ENCODE measurements around the gene SERPINB2.

SERPINB2 gene, protein sequence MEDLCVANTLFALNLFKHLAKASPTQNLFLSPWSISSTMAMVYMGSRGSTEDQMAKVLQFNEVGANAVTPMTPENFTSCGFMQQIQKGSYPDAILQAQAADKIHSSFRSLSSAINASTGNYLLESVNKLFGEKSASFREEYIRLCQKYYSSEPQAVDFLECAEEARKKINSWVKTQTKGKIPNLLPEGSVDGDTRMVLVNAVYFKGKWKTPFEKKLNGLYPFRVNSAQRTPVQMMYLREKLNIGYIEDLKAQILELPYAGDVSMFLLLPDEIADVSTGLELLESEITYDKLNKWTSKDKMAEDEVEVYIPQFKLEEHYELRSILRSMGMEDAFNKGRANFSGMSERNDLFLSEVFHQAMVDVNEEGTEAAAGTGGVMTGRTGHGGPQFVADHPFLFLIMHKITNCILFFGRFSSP

DNA sequence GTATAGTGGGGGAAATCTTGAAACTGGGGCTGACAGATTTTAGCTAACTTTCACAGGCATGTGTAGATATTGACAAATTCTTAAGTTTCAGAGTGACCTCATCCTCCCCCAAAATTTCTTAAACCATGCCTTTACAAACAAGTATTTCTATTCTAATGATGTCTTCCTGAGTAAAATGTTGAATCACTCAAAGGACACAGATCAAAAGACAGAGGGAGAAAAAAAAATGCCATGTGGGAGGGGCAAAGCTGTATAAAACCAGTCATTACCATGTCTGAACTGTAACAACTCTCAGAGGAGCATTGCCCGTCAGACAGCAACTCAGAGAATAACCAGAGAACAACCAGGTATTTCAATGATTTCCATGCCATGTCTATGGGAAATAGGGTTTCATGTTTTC lies at the start of gene SERPINB2:
Gene SERPINB2 (plus strand): TSS at position 282 of the 400 bp plus-strand sequence. CDS start 3,740 bp downstream, outside the sequence.
- in situ Hi-C loops (cut with MboI; ENCODE audit: low sequenced_read_pairs) = loop anchor here (25.0 kb wide), 1 partner anchor 100 kb away; no protein-coding TSS in a partner anchor

DNA sequence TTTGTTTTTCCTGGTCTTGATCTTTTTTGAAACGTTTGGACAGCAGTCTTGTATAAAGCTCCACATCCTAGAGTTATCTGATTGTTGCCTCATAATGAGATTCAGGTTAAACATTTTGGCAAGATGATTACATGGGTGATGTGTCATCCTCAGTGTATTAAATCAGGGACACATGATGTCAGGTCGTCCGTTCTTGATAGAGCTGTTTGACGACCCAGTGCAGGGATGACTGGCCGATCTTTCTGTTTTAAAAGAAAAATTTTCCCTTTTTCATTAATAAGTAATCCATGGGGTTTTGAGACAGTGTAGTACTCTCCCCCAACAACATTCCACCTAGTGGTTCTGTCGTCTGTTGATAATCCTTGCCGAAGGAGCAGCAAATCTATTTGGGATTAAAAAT lies 44.5 kb upstream of the SERPINB2 start:
- in situ Hi-C loops (cut with MboI; ENCODE audit: low sequenced_read_pairs) = no loop called here

DNA sequence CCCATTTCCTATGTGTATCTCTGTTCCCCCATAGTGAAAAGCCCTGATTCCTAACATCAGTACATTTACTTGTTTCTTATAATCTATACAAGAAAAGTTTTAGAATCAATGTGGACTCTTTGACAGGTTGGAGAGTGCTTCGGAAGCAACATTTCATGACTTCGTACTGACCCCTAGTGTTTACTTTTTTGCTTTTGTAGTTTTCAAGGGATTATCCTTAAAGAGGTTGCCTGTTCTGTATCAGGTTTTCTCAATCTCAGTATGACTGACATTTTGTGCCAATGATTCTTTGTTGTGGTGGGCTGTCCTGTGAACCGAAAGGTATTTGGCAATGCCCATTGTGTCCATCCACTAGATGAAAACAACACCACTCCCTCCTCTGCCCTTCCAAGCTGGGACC lies 43.3 kb upstream of the SERPINB2 start:
- in situ Hi-C loops (cut with MboI; ENCODE audit: low sequenced_read_pairs) = no loop called here

DNA sequence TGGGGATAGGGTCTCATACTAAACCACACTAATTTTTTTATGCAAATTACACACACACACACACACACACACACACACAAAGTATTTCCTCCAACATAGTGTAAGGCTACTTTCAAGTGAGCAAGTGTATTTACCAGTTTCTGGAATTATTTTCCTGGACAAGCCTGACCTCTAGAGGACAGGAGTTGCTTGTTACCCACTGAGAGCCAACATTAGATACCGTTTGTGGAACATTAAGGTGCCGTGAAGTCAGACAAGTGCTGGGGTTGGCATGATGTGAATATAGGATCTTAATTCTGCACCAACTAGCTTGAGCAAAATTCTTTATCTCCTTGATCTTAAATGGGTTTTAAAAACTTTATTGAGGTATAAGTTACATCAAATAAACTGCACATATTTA lies 39.3 kb upstream of the SERPINB2 start:
- in situ Hi-C loops (cut with MboI; ENCODE audit: low sequenced_read_pairs) = no loop called here

DNA sequence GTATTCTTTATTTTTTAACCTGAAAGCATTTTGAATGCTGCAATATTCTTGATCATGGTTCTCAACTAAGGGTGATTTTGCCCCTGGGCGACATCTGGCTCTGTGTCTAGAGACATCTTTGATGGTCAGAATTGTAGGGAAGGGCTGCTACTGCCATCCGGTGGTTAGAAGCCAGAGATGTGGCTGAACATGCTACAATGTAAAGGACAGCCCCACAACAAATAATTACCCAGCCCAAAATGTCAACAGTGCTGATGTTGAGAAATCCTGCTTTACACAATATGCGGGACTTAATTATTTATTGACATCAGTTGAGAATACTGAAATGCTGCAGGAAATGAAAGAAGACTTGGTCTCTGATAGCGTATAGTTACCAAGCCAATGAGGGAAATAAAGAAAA lies 37.5 kb upstream of the SERPINB2 start:
- in situ Hi-C loops (cut with MboI; ENCODE audit: low sequenced_read_pairs) = loop anchor here (10.0 to 25.0 kb wide), 2 partner anchors 325 to 838 kb away; no protein-coding TSS in a partner anchor

DNA sequence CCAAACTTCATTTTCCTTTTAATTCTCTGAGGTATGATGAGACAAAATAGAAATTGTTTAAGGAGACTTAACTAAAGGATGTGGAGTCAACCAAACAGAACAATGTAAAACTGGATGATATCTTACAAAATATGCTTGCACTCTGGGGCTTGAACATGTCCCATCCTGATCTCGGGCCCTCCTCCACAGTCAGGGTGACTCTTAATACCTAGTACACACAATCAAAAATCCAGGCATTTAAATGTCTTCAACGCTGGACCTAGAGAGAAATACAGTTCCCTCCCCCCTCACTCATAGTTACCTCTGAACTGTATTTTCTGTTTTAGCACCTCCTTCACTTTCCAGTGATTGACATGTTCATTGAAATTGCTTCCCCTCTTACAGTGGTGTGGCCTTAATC lies 36.9 kb upstream of the SERPINB2 start:
- in situ Hi-C loops (cut with MboI; ENCODE audit: low sequenced_read_pairs) = loop anchor here (10.0 to 25.0 kb wide), 2 partner anchors 326 to 838 kb away; no protein-coding TSS in a partner anchor

DNA sequence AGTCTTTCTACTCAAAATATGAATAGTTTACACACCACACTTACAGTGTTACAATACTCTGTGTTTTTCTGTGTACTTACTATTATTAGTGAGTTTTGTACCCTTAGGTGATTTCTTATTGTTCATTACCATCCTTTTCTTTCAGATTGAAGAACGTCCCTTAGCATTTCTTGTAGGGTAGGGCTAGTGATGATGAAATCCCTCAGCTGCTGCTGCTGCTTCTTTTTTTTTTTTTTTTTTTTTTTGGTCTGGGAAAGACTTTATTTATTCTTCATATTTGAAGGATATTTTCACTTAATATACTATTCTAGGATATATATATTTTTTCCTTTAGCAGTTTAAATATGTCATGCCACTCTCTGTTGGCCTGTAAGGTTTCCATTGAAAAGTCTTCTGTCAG lies 29.0 kb upstream of the SERPINB2 start:
- in situ Hi-C loops (cut with MboI; ENCODE audit: low sequenced_read_pairs) = loop anchor here (10.0 to 25.0 kb wide), 2 partner anchors 334 to 846 kb away; no protein-coding TSS in a partner anchor

DNA sequence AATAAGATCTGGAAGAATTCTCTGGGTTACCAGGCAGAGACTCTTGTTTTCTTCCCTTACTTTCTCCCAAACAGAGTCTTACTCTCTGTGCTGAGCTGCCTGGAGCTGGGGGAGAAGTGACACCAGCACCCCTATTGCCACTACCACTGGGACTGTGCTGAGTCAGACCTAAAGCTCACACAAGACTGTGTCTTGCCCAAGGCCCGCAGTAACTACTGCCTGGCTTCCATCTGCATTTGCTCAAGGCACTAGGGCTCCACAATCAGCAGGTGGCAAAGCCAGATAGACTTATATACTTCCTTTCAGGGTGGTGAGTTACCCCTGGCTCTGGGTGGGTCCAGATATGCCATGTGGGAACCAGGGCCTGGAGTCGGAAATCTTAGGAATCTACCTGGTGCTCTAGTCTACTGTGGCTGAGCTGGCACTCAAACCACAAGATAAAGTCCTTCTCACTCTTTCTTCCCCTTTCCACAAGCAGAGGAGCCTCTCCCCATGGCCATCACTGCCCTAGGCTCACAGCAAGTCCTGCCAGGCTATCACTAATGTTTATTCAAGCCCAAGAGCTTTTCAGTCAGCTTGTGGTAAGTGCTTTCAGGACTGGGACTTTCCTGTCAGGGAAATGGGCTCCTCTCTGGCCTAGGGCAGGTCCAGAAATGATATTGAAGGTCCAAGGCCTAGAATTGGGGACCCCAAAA lies 27.6 kb upstream of the SERPINB2 start:
- in situ Hi-C loops (cut with MboI; ENCODE audit: low sequenced_read_pairs) = loop anchor here (10.0 to 25.0 kb wide), 2 partner anchors 335 to 848 kb away; no protein-coding TSS in a partner anchor

DNA sequence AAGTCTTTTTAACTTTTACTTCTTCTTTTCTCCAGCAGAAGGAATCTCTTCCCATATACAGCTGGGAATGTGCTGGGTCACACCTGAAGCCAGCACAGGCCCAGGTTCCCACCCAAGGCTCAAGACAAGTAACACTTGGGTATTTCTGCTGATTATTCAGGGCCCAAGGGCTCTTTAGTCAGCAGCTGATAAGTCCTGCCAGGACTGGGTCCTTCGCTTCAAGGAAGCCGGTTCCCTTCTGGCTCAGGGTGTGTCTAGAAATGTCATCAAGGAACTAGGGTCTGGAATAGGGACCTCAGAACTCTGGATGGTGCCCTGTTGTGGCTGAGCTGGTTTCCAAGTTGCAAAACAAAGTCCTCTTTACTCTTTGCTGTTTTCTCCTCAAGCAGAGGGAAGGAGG lies 27.0 kb upstream of the SERPINB2 start:
- in situ Hi-C loops (cut with MboI; ENCODE audit: low sequenced_read_pairs) = loop anchor here (25.0 kb wide), 1 partner anchor 848 kb away; no protein-coding TSS in a partner anchor

DNA sequence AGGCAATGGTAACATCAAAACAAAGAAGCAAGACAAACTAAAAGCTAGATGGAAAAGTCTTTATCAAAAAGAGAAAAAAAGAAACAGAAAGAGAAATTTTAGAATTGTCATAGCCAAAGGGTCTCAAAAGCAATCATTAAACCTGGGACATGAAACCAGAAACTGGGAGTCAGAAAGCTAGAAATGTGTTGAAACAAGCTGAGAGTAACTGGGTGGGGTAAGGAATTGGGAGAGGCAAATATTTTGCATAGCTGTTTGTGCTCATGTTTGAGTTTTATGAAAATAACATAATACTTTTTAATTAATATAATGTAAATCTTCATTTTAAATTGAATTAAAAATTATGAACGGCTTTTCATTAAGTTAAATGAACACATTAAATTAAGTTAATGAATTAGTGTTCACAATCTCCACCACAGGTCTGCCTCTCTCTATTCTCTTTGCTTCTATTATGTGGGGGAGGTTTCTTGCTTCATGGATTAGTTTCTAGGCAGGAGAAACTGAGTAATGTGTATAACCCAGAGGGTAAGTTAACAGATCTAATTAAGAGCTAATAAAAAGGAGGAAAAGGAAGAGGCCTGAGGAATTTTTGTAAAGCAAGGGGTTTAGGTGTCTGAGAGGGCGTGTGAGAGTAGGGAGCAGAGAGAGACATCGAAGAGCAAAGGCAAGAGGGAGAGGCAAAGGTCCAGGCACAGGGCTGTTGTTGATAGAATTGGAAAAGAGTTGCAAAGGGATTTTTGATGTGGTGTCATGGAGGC lies 20.0 kb upstream of the SERPINB2 start:
- in situ Hi-C loops (cut with MboI; ENCODE audit: low sequenced_read_pairs) = loop anchor here (25.0 kb wide), 1 partner anchor 855 kb away; no protein-coding TSS in a partner anchor

DNA sequence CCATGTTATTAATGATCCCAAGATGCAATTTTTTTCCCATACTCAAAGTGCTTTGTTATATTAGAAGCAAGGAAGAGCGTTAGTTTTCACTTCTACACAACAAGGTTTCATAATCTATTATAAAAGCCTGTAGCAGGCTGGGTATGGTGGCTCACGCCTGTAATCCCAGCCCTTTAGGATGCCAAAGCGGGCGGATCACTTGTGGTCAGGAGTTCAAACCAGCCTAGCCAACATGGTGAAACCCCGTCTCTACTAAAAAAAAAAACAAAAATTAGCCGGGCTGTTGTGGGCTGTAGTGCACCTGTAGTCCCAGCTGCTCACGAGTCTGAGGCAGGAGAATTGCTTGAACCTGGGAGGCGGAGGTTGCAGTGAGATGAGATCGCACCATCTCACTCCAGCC lies 19.0 kb upstream of the SERPINB2 start:
- in situ Hi-C loops (cut with MboI; ENCODE audit: low sequenced_read_pairs) = loop anchor here (25.0 kb wide), 1 partner anchor 856 kb away; no protein-coding TSS in a partner anchor

DNA sequence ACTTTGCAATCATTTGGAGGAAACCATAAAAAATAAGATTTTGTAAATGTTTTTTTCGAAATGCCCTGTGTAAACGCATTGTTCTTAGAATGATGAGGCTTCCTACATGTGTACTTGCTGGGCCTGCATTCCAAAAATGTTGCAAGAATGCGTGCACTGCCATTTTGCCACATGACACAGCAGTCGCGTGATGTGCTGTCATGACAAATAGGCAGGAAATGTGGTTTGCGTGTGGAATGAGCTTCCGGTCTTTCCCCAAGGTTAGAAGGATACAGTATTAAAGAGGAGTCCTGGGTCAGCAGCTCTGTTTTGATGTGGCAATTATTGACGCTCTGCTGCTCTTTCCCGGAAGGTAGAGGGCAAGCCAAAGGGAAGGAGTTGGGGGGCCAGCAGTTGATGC lies 18.1 kb upstream of the SERPINB2 start:
- in situ Hi-C loops (cut with MboI; ENCODE audit: low sequenced_read_pairs) = loop anchor here (25.0 kb wide), 1 partner anchor 857 kb away; no protein-coding TSS in a partner anchor

DNA sequence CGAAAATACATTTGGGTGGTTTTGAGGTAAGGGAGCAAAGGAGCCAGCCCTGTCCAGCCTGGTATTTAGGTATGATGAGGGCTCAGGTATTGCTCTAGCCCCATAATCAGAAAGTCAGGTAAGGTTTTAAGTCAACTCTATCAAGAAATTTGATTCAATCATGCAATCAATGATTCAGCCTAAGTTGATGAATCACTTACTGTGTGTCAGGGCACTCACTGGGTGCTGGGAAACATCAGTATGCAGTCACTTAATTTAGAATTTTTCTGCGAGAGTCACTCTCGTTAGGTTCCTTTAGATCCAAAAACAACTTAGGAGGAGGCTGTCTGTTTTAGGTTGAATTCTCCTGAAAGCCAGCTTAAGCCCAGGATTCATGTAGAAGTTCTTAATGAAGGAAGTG lies 17.7 kb upstream of the SERPINB2 start:
- in situ Hi-C loops (cut with MboI; ENCODE audit: low sequenced_read_pairs) = loop anchor here (25.0 kb wide), 1 partner anchor 858 kb away; no protein-coding TSS in a partner anchor

DNA sequence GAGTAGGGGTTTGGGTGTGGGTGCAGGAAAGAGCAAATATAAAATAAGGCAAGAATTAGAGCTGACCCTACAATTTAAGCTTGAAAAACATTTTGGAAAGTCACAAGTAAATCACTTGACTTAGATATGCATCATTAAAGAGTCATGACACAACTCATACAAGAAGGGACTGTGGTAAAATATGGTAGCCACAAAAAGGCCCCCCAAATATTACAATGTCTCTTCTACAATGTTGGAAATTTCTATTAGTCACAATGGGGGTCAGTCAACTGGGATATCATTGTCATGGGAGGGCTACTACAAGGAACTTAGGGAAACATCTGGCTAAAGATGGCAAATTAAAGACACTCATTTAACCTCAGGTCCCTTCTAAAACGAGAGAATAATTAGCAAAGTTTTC lies 15.7 kb upstream of the SERPINB2 start:
- in situ Hi-C loops (cut with MboI; ENCODE audit: low sequenced_read_pairs) = loop anchor here (25.0 kb wide), 1 partner anchor 860 kb away; no protein-coding TSS in a partner anchor

DNA sequence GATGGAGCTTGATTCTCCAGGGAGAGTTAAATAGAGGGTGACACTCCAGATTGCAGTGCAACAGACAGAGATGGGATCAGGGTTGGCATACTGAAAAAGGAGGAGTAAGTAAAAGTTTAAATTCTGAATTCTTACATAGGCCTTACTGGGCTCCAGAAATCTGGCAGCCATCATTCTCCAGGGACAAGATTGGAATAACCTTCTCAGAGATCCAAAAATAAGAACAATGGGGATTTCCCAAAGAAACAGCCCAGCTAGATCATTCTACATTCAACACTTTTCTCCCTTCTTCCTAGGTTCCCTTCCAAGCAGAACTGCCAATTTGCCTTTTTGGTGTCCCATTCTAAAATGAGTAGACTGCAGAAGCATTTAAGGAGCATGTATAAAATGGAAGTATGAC lies 14.9 kb upstream of the SERPINB2 start:
- in situ Hi-C loops (cut with MboI; ENCODE audit: low sequenced_read_pairs) = loop anchor here (25.0 kb wide), 1 partner anchor 860 kb away; no protein-coding TSS in a partner anchor

DNA sequence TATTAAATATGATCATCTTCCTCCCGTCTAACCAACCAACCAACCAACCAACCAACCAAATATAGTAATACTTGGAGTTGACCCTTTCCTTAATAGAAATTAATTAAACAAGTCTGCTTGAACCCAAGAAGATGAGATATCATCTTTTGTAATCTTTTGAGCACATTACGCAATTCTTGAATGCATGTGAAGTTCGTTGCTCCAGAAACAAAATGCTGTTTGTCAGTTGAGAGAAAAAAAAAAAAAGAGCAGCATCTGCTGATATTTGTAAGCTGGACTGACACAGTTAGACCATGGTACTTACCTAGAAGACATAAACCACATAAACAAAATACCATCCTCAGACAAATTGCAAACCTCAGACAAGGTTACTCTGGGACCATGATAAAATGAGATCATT lies 9.2 kb upstream of the SERPINB2 start:
- in situ Hi-C loops (cut with MboI; ENCODE audit: low sequenced_read_pairs) = loop anchor here (25.0 kb wide), 1 partner anchor 109 kb away; no protein-coding TSS in a partner anchor

DNA sequence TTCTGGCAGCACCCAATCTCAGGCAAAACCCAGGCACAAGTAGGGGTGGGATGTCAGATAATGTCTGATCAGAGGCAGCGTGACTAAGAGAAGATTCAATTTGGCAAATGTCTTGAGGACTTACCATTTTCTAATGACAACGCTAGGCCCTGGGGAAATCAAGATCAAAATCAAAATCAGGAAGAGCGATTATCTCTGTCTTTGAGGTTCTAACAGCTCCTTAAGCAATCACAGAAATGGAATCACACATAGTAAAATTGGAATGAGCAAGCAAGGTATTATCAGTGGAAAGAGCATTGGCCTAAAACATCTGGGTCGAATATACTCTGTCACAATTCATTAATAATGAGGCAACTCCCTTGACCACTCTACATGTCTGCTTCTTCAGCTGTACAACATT lies 8.6 kb upstream of the SERPINB2 start:
- in situ Hi-C loops (cut with MboI; ENCODE audit: low sequenced_read_pairs) = loop anchor here (25.0 kb wide), 1 partner anchor 108 kb away; no protein-coding TSS in a partner anchor

DNA sequence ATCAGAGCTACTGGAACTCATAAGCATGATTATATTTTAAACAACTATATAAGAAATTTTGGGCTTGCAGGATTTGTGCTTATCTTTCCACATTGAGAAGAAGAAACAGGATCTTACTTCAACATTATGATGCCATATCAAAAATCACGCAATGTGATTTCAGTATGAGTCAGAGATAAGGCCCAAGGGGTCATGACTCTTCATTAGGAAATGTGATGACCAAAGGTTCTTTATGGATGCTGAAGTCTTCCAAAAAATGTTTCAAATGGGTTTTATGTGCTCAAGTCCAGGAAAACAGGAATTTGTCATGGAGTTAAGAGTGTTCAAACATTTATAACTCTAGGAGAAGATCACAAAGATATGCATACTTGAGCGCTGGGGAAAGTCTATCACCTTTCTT lies 7.8 kb upstream of the SERPINB2 start:
- in situ Hi-C loops (cut with MboI; ENCODE audit: low sequenced_read_pairs) = loop anchor here (25.0 kb wide), 1 partner anchor 108 kb away; no protein-coding TSS in a partner anchor

DNA sequence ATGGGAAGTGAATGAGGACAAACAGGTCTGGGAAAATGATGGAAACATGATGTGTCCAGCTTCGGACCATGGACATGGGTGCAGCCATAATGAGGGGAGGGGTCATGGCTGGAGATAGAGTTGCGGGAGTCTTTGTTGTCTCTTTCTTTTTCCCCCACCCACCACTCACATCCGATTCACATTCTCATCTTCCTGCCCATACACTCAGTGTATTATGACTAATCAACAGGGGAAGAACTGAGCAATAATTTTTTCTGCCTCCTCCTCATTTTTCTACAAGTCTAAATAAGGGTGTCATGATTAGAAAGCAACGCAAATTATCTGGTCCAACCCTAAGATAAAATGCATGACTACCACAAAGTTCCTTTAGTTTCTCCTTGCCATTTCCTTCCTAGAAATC lies 5.7 kb upstream of the SERPINB2 start:
- in situ Hi-C loops (cut with MboI; ENCODE audit: low sequenced_read_pairs) = loop anchor here (25.0 kb wide), 1 partner anchor 105 kb away; no protein-coding TSS in a partner anchor

Data from HL-60/S4 (cell line).